GM12873 (cell line): Measurements from ENCODE around the gene PPP1R1B.

Source experiments
- TF ChIP-seq, protein P1 (sequence below): IDR thresholded peaks from 2 replicates; pipeline ENCODE4 v1.5.1; 2012; ENCODE audit warnings: low read depth, mild to moderate bottlenecking, moderate library complexity, low read length, control low read depth; ENCODE audit not compliant: insufficient read depth; ENCODE audit errors: missing control alignments

Gene PPP1R1B

DNA sequence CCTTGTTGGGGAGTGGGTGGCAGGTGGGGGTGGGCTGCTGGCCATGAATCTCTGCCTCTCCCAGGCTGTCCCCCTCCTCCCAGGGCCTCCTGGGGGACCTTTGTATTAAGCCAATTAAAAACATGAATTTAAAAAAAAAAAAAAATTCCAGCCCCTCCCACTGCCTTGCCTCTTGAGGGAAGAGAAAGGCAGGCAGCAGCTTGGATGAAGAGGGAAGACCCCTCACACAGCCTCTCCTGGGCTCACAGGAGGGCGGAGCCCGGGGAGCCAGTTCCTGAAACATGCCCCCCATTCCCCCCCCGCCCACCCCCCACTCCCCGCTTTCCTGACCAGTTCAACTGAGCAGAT lies 36.6 kb downstream of the PPP1R1B start:
- TF ChIP-seq, protein P1, sequence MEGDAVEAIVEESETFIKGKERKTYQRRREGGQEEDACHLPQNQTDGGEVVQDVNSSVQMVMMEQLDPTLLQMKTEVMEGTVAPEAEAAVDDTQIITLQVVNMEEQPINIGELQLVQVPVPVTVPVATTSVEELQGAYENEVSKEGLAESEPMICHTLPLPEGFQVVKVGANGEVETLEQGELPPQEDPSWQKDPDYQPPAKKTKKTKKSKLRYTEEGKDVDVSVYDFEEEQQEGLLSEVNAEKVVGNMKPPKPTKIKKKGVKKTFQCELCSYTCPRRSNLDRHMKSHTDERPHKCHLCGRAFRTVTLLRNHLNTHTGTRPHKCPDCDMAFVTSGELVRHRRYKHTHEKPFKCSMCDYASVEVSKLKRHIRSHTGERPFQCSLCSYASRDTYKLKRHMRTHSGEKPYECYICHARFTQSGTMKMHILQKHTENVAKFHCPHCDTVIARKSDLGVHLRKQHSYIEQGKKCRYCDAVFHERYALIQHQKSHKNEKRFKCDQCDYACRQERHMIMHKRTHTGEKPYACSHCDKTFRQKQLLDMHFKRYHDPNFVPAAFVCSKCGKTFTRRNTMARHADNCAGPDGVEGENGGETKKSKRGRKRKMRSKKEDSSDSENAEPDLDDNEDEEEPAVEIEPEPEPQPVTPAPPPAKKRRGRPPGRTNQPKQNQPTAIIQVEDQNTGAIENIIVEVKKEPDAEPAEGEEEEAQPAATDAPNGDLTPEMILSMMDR, result no peak

DNA sequence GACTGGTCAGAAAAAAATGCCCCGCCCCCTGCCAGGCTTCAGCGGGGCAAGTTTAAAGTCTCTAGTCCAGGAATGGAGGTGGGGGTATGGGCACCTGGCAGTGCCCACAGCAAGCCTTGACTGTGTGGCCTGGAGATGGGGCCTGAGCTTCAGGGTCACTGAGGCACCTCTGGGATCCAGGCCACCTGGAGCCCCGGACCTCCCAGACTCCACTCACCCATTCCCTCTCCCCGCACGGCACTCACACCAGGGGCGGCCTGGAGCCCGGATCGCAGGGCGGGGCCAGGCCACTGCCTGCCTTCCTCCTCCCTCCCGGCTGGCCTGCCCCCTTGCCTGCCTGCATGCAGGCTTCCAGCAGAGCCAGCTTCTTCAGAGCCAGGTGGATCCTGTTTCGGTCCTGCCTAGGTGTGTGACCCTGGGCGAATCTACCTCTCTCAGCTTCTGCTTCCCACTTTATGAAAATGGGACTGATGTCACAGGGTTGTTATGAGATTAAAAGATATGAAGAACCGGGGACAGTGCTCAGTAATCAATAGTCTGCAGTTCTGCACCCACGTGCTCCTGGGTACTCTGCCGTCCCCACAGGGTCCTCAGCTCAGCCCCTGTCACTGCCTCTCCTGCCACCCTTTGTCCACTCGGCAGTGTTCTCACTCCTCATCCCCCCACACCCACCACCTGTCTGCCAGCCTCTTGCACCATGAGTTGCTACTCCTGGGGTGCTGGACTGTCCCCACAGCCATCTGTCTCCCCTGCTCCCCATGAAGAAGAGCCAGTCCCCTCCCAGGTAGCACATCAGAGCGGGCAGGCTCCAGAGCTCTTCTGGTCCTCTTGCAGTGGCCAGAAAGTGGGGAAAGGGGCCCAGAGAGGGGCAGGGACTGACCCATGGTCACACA lies 37.2 kb downstream of the PPP1R1B start:
- TF ChIP-seq, protein P1, result no peak

DNA sequence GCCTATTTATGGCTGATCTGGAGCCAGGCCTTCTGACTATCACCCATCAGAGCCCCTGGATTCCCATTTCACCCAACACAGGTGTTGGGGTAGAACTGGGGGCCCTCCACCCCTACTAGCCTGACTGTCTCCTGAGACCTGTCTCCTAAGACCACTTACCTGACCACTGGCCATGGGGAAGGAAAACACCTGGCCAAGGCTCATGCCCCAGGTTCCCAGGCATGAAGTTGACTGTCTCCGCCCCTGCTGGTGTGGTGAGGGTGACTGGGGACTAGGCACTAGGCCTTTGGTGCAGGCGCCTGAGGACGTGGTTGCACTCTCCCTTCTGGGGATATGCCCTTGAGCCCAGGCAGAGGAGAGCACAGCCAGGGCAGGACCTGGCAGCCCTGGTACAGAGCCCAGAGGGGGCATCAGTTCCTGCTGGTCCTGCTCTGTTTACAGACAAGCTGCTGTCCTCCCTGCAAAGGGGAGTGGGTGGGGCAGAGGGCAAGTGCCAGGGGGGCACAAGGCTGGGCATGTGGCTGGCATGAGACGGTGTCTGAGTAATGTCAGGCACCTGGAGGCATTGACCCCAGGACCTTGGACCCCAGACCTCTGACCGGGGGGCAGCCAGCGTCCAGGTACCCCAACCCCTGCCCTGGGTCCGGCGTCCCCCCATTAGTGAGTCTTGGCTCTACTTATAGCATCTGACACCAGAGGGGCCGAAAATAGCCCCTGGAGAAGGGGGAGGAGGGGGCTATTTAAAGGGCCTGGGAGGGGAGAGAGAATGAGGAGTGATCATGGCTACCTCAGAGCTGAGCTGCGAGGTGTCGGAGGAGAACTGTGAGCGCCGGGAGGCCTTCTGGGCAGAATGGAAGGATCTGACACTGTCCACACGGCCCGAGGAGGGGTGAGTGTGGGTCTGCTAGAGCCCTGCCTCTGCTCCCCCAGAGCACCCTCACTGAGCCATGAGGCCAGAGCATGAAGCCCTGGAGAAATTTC lies 38.1 kb downstream of the PPP1R1B start, which contains the start of gene TCAP:
Gene TCAP, plus strand, starts transcription at position 769 of the 981 bp plus-strand sequence. Its CDS starts 11 bp downstream, at position 780.
- TF ChIP-seq, protein P1, result no peak

DNA sequence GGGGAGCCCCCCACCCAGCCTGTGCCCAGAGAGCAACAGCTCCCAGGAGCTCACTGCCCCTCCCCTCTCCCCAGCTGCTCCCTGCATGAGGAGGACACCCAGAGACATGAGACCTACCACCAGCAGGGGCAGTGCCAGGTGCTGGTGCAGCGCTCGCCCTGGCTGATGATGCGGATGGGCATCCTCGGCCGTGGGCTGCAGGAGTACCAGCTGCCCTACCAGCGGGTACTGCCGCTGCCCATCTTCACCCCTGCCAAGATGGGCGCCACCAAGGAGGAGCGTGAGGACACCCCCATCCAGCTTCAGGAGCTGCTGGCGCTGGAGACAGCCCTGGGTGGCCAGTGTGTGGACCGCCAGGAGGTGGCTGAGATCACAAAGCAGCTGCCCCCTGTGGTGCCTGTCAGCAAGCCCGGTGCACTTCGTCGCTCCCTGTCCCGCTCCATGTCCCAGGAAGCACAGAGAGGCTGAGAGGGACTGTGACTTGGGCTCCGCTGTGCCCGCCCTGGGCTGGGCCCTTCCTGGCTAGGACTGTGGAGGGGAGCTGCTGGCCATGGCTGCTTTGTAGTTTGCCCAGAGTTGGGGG lies 39.0 kb downstream of the PPP1R1B start:
- TF ChIP-seq, protein P1, result peak; percentile 10

DNA sequence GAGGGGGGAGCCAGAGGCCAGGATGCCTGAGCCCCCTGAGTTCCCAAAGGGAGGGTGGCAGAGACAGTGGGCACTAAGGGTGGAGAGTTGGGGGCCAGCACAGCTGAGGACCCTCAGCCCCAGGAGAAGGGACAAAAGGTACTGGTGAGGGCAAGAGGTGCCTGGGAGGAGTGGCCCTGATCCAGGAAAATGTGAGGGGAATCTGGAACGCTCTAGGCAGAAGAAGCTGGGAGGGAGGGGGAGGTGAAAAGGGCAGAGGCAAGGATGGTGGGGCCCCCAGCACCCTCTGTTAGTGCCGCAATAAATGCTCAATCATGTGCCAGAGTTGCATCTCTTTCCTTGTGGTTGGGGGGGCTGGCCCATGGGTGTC lies 39.5 kb downstream of the PPP1R1B start:
- TF ChIP-seq, protein P1, result no peak

DNA sequence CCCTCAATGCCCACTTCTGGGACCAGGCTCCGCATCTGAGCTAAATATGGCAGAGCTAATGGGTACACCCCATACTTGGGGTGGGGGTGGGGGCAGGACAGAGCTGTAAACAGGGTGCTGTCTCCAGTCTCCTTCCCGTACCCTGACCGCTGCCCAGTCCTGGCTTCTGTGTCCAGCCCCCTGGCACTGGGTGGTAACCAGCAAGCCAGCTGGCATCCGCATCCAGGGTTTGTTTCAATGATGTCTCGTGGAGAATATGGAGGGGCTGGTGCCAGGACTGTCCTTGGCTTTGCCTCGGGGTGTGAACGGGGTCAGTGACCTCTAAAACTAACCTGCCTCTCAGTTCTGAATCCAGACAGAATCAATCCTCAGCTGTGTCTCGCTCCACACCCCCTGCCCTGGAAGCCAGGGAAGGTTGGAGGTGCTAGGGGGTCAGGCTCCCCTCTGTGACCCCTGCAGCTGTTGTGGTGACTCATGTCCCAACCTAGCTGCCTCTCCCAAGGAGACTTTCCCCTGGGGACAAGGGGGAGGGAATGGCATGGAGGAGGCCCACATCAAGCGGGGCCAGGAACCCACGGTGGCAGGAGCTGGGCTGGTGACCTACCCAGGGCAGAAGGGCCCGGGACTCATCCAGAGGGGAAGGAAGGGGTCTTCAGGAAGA lies 40.0 kb downstream of the PPP1R1B start:
- TF ChIP-seq, protein P1, result no peak
